GM18508 (cell line): ENCODE measurements around the gene KRTAP10-8.
"Not testable (repeated sequence)": the region's sequence is repeated elsewhere in the genome, so short reads cannot be mapped to it uniquely, and the experiment has no call there.

Experiments
- ATAC-seq: cut with Tn5 transposase; IDR thresholded peaks from one replicate; pipeline ENCODE4 v1.9.1; 2021; ENCODE audit warnings: moderate number of reproducible peaks; ENCODE audit not compliant: insufficient read depth, unreplicated experiment

KRTAP10-8 gene

GRCh38 chr21:44658541-44658910 lies 46.6 kb downstream of the KRTAP10-8 start:
- ATAC-seq = no peak

- no peak for ATAC-seq
These were observed 47.2 kb downstream of the KRTAP10-8 start for GRCh38 chr21:44658913-44659595.

- not testable (repeated sequence) for ATAC-seq
These were observed 49.7 kb downstream of the KRTAP10-8 start for GRCh38 chr21:44661567-44661966.
